Panc1 (cell line): ENCODE data around the gene WDR36. TPM values are rescaled to one million over a fixed set of nuclear protein-coding genes. Genes with fewer than 3 reads are reported as not detected.

ENCODE experiments used
- ATAC-seq: fragments of 200-7000 bp; cut with Tn5 transposase; 2 replicates; pipeline ENCODE4 v1.9.1; 2020; ENCODE audit warnings: mild to moderate bottlenecking, moderate library complexity
- BruUV-seq: library from RNA; stranded (reverse); fragments of 400-500 nt; replicated peaks from 2 replicates; lab custom pipeline; 2021; lab: Mats Ljungman, UMichigan
- CTCF ChIA-PET: fragments of 300-600 bp; sonication (Branson Sonifier 250); formaldehyde crosslinking; loops from one replicate; lab custom pipeline; 2022; ENCODE audit warnings: antibody characterized with exemption; lab: Charles Lee
- POLR2A ChIA-PET: fragments of 300-600 bp; sonication (Branson Sonifier 250); formaldehyde crosslinking; loops from one replicate; lab custom pipeline; 2022; ENCODE audit warnings: antibody characterized with exemption; lab: Charles Lee
- DNase-seq: peaks from one replicate; pipeline ENCODE4 v3.0.0-alpha.2; 2010; ENCODE audit warnings: low read depth, low spot score
- H3K27ac ChIP-seq: 2 replicates; pipeline ENCODE4 v1.5.1; 2011; ENCODE audit warnings: mild to moderate bottlenecking, low read length, inconsistent platforms
- H3K27me3 ChIP-seq: fragments of 200-500 bp; sonication (Bioruptor generic); 2 replicates; pipeline ENCODE4 v1.6.0; 2014; ENCODE audit warnings: low read length, inconsistent platforms; ENCODE audit not compliant: control insufficient read depth, insufficient read depth
- H3K36me3 ChIP-seq: fragments of 200-500 bp; sonication (Bioruptor generic); 2 replicates; pipeline ENCODE4 v1.5.1; 2014; ENCODE audit warnings: inconsistent platforms, mild to moderate bottlenecking, low read length, moderate library complexity; ENCODE audit not compliant: control insufficient read depth, insufficient read depth
- H3K4me1 ChIP-seq: 2 replicates; pipeline ENCODE4 v1.5.1; 2011; ENCODE audit warnings: inconsistent platforms, mild to moderate bottlenecking, low read length, moderate library complexity; ENCODE audit not compliant: control insufficient read depth, insufficient read depth
- H3K4me3 ChIP-seq, 2 experiments: 2 replicates each; pipeline ENCODE4 v1.5.1; 2011 to 2012; ENCODE audit warnings: low read depth in 2 of 2, low read length in 2 of 2, mild to moderate bottlenecking in 2 of 2, inconsistent platforms in 1 of 2, moderate library complexity in 1 of 2
- H3K9me3 ChIP-seq: fragments of 200-500 bp; sonication (Bioruptor generic); 2 replicates; pipeline ENCODE4 v1.5.1; 2014; ENCODE audit warnings: low read depth, mild to moderate bottlenecking, inconsistent platforms, low read length, moderate library complexity; ENCODE audit not compliant: control insufficient read depth, insufficient read depth
- CTCF ChIP-seq: fragments of 450-650 bp; IDR thresholded peaks from 2 replicates; pipeline ENCODE4 v1.5.1; 2017; ENCODE audit warnings: mild to moderate bottlenecking
- POLR2AphosphoS5 ChIP-seq: IDR thresholded peaks from 2 replicates; pipeline ENCODE4 v1.6.1; 2012; ENCODE audit warnings: mild to moderate bottlenecking, low read depth, low read length, moderate library complexity
- REST ChIP-seq, 2 experiments: IDR thresholded peaks; 2 replicates each; pipeline ENCODE4 v1.6.1; 2011 to 2012; ENCODE audit warnings: low read depth in 2 of 2, control low read depth in 1 of 2, low read length in 1 of 2, mild to moderate bottlenecking in 1 of 2, moderate library complexity in 1 of 2; ENCODE audit not compliant: insufficient read depth in 1 of 2
- SIN3A ChIP-seq: IDR thresholded peaks from 2 replicates; pipeline ENCODE4 v1.6.1; 2012; ENCODE audit warnings: low read depth, mild to moderate bottlenecking, low read length, moderate library complexity, borderline replicate concordance; ENCODE audit not compliant: insufficient read depth
- TCF7L2 ChIP-seq: IDR thresholded peaks from 2 replicates; pipeline ENCODE4 v1.6.1; 2011; ENCODE audit warnings: mild to moderate bottlenecking, low read depth, low read length, inconsistent platforms
- in situ Hi-C: cut with HindIII; loops from 2 replicates; pipeline ENCODE4 v1.10.0; 2016; ENCODE audit warnings: low sequenced_read_pairs, low pct_unique_long_range_greater_than_20kb
- intact Hi-C: fragments of 100-400 bp; cut with micrococcal nuclease; formaldehyde crosslinking; loops from one replicate; pipeline ENCODE4 v1.10.0; 2022; ENCODE audit not compliant: unreplicated experiment
- total RNA-seq: library from RNA; stranded (reverse); gene quantifications from one replicate; pipeline ENCODE4 v1.2.1, GENCODE V29; 2021; ENCODE audit not compliant: unreplicated experiment

Gene WDR36
- total RNA-seq, 1 experiment from 2014 or later: 33.9 TPM

- CTCF ChIA-PET: no interaction called here
- TF ChIP-seq REST (IDR thresholded peaks at IDR 0.05; ENCODE audit: insufficient read depth in 1 of 2, low read depth in 2 of 2, low read length in 1 of 2): no peak
- no peak for TF ChIP-seq SIN3A
- TF ChIP-seq TCF7L2: no peak
- no peak for TF ChIP-seq POLR2AphosphoS5
- no peak for TF ChIP-seq CTCF
- H3K4me1 ChIP-seq: no peaks in the 10 kb centered on the region
- no peaks in the 10 kb centered on the region for H3K27me3 ChIP-seq
- intact Hi-C loops (no loop called here), in situ Hi-C loops (no loop called here)
- H3K36me3 ChIP-seq: peaks cover 64% of the 10 kb centered on the region
- no TSS peak for BruUV-seq
- H3K9me3 ChIP-seq: no peaks in the 10 kb centered on the region
- H3K27ac ChIP-seq: no peak overlapping the region
- DNase-seq (no peak), ATAC-seq (no peak)
- no peak overlapping the region for H3K4me3 ChIP-seq
- POLR2A ChIA-PET: interaction anchor here (0.6 kb wide), 1 partner anchor 8 kb away, joined by 3 read pairs; no protein-coding TSS in a partner anchor
Observed at GRCh38 chr5:111107371-111107770, 15.2 kb downstream of the WDR36 start.

GRCh38 chr5:111111956-111112355 is 19.8 kb downstream of the WDR36 start:
- POLR2A ChIA-PET: no interaction called here

More at GRCh38 chr5:111111956-111112355, 19.8 kb downstream of the WDR36 start:
- intact Hi-C loops: no loop called here
- CTCF ChIA-PET: no interaction called here
- Histone ChIP-seq H3K4me3 (no peak overlapping the region), H3K4me1 (no peaks in the 10 kb centered on the region), H3K27me3 (no peaks in the 10 kb centered on the region), H3K36me3 (peaks cover 45% of the 10 kb centered on the region), H3K9me3 (no peaks in the 10 kb centered on the region), H3K27ac (no peak overlapping the region)
- ATAC-seq (no peak), DNase-seq (no peak)
- BruUV-seq: no TSS peak
- TF ChIP-seq TCF7L2 (no peak), SIN3A (no peak), POLR2AphosphoS5 (no peak), CTCF (no peak)
- in situ Hi-C loops: no loop called here
